ENCODE data around the gene LTBP1. TPM values are rescaled to one million over a fixed set of nuclear protein-coding genes. Genes with fewer than 3 reads are reported as not detected.

The LTBP1 gene
- total RNA-seq, 2 donors from 2014 or later: 25.9 to 99.8 TPM

GRCh38 chr2:33291278-33292013, 344.7 kb downstream of the LTBP1 start:
- Histone ChIP-seq H3K4me3 (no peak overlapping the region), H3K27ac (peak overlapping the region in 1 of 2 donors; percentile 42)
- TF ChIP-seq POLR2AphosphoS5 (IDR thresholded peaks at IDR 0.05): peak; percentile 76
- no peak for TF ChIP-seq CTCF (IDR thresholded peaks at IDR 0.05)

GRCh38 chr2:33292063-33292462, 345.3 kb downstream of the LTBP1 start:
- Histone ChIP-seq H3K27ac (peak overlapping the region in 1 of 2 donors; percentile 42), H3K27me3 (replicated peaks; ENCODE audit: insufficient read depth) (no peaks in the 10 kb centered on the region), H3K4me3 (no peak overlapping the region), H3K36me3 (no peaks in the 10 kb centered on the region), H3K4me1 (replicated peaks) (no peaks in the 10 kb centered on the region), H3K9me3 (no peaks in the 10 kb centered on the region)
- no peak for DNase-seq (ENCODE audit: low spot score)
- TF ChIP-seq POLR2AphosphoS5 (IDR thresholded peaks at IDR 0.05) (no peak), CTCF (IDR thresholded peaks at IDR 0.05) (no peak), POLR2A (IDR thresholded peaks at IDR 0.05) (no peak)
- WGBS: 74% methylated on average over 2 of the region's 2 CpGs
- intact Hi-C loops (cut with DNase I): no loop called here

More at GRCh38 chr2:33291278-33292013, 344.7 kb downstream of the LTBP1 start:
- intact Hi-C loops (cut with DNase I): no loop called here
- Histone ChIP-seq H3K4me1 (replicated peaks) (no peaks in the 10 kb centered on the region), H3K36me3 (no peaks in the 10 kb centered on the region), H3K27me3 (replicated peaks; ENCODE audit: insufficient read depth) (no peaks in the 10 kb centered on the region), H3K9me3 (no peaks in the 10 kb centered on the region)
- DNase-seq (ENCODE audit: low spot score): peak; percentile 11
- WGBS: 9% methylated on average over 7 of the region's 7 CpGs

GRCh38 chr2:33292981-33293595, 346.3 kb downstream of the LTBP1 start:
- no peak for DNase-seq (ENCODE audit: low spot score)
- 77% methylated on average over 11 of the region's 11 CpGs for WGBS
- Histone ChIP-seq H3K9me3 (no peaks in the 10 kb centered on the region), H3K4me3 (no peak overlapping the region), H3K27me3 (replicated peaks; ENCODE audit: insufficient read depth) (no peaks in the 10 kb centered on the region), H3K36me3 (no peaks in the 10 kb centered on the region), H3K4me1 (replicated peaks) (no peaks in the 10 kb centered on the region), H3K27ac (no peak overlapping the region)
- intact Hi-C loops (cut with DNase I): no loop called here
- TF ChIP-seq POLR2AphosphoS5 (IDR thresholded peaks at IDR 0.05): no peak
- TF ChIP-seq POLR2A (IDR thresholded peaks at IDR 0.05): no peak
- TF ChIP-seq CTCF (IDR thresholded peaks at IDR 0.05): no peak

GRCh38 chr2:33298233-33298632, 351.5 kb downstream of the LTBP1 start:
- H3K27ac ChIP-seq: no peak overlapping the region

More at GRCh38 chr2:33298233-33298632, 351.5 kb downstream of the LTBP1 start:
- intact Hi-C loops (cut with DNase I): no loop called here
- DNase-seq (ENCODE audit: low spot score): no peak
- no peaks in the 10 kb centered on the region for H3K4me1 ChIP-seq (replicated peaks)
- H3K36me3 ChIP-seq: no peaks in the 10 kb centered on the region
- 39% methylated on average over 3 of the region's 3 CpGs for WGBS
- TF ChIP-seq POLR2AphosphoS5 (IDR thresholded peaks at IDR 0.05) (no peak), CTCF (IDR thresholded peaks at IDR 0.05) (no peak), POLR2A (IDR thresholded peaks at IDR 0.05) (no peak)
- no peaks in the 10 kb centered on the region for H3K9me3 ChIP-seq
- H3K4me3 ChIP-seq: no peak overlapping the region
- no peaks in the 10 kb centered on the region for H3K27me3 ChIP-seq (replicated peaks; ENCODE audit: insufficient read depth)
